GM18505 (cell line): ENCODE results near the gene PYCR2.
A peak's percentile ranks its signal among the peaks of the same experiment; 100 is the strongest.

Experiments used
- ATAC-seq: cut with Tn5 transposase; IDR thresholded peaks from one replicate; pipeline ENCODE4 v1.9.1; 2021; ENCODE audit not compliant: unreplicated experiment
- POLR2A ChIP-seq: IDR thresholded peaks from 4 replicates; pipeline ENCODE4 v1.6.1; 2011; ENCODE audit warnings: borderline replicate concordance; ENCODE audit not compliant: insufficient read depth, insufficient read length; ENCODE audit errors: extremely low read depth

PYCR2 gene

GRCh38 chr1:225887030-225887314 is 37.1 kb downstream of the PYCR2 start:
- no peak for TF ChIP-seq POLR2A
- ATAC-seq, result no peak

- TF ChIP-seq POLR2A, result no peak
- ATAC-seq, result no peak
Observed at GRCh38 chr1:225886159-225887029, 37.7 kb downstream of the PYCR2 start.

GRCh38 chr1:225885336-225885735 is 38.7 kb downstream of the PYCR2 start:
- no peak for TF ChIP-seq POLR2A
- ATAC-seq, result no peak

GRCh38 chr1:225883616-225884265 is 40.3 kb downstream of the PYCR2 start:
- no peak for ATAC-seq
- no peak for TF ChIP-seq POLR2A

GRCh38 chr1:225882694-225883615 is 41.1 kb downstream of the PYCR2 start:
- TF ChIP-seq POLR2A, result no peak
- no peak for ATAC-seq

- TF ChIP-seq POLR2A, result peak; percentile 70
Observed at GRCh38 chr1:225881959-225882693, 41.9 kb downstream of the PYCR2 start, which contains the start of gene TMEM63A. TSS of gene TMEM63A (minus strand) at chr1:225882380. CDS start at chr1:225877580, 4,800 bp downstream.

DNA sequence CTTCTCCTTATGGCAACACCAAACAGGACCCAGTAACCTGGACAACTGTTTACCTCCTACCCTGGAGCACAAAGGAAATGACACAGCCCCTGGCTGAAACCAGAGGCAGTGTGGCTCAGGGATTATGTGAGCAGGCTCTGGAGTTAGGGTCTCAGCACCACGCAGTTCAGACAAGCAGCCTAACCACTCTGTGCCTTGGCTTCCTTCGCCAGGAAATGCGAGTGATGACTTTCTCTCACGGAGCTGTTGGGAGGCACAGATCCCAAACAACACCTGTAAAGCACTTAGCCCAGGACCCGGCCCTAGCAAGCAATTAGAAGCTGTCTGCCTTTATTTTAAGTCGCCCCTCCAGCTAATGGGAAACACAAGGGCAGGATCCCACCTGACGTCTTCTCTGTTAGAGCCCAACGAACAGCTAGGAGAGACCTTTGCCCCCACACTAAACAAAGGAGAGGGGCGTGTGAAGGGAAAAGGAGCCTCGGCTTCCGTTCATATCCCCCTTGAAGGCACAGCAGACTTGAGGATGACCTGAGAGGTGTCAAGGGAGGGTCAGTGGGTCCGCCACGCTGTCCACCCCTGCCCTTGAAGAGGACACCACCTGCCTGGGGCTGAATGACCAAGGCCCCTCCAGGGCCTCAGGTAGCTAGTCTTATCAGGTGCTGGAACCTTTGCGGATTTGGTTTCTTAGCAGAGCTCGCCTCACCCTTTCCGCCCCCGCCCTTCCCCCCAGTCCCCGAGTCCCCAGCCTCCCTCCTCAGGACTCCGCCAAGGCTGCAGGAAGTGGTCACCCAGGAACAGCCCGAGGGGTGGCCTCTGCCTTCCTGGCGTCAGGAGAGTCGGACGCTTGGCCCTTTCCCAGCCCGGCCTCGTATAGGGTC is 42.7 kb downstream of the PYCR2 start:
- no peak for TF ChIP-seq POLR2A
- peak; percentile 16 for ATAC-seq

More at GRCh38 chr1:225881959-225882693, 41.9 kb downstream of the PYCR2 start, which contains the start of gene TMEM63A:
- ATAC-seq, result peak; percentile 68

DNA sequence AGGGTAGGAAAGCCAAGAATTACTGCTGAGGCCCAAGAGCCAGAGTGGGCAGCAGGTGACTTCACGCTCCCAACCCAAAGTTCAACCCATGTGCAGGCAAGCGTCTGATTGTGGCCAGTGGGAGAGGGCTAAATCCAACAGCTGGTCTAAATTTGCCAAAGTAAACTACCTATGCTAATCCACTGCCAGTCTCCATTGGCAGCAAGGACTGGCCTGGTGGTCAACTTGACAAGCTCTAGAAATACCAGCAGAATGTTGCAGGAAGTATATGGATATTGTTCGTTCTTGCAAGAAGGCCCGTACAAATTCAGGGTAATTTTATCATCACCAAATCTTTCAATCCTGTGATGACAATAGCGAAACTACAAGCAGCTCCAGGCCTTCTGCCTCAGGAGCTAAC is 43.4 kb downstream of the PYCR2 start:
- no peak for ATAC-seq
- TF ChIP-seq POLR2A, result no peak

DNA sequence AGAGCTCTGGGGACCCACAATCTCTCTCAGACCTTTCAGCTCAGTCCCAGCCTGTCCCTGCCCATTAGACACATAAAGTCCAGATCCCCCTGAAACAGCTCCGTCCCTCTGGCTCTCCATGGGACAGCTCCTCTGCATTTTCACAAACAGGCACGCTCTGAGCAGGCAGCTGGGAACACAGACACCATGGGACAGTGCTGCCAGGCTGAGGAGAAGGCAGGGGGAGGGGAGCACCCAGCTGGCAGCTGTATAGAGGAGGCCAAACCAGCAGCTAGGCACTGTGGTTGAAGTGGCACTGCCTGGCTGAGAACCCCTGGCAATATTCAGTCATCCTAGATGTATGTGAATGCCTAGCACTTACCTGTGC is 43.8 kb downstream of the PYCR2 start:
- no peak for ATAC-seq
- TF ChIP-seq POLR2A, result no peak

- TF ChIP-seq POLR2A, result no peak
- no peak for ATAC-seq
Observed at GRCh38 chr1:225879521-225880221, 44.4 kb downstream of the PYCR2 start.

DNA sequence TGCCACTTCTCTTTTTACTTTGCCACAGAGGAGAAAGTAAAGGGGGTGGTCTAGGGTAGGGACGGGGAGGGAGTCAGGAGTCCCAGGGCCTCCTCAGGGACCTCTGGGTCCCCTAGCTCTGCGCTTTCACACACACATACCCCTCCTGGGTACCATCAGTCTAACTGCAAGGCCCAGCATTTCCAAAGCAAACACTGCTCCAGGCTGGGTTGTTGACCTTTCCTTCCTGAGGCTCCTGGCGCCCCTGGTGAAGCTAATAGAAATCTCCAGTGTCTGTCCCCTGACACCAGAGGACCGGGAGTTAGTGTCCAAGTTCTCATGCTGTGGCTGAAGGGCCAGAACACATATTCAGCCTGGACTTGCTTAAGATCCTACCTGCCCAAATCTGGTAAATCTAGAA is 45.8 kb downstream of the PYCR2 start:
- ATAC-seq, result no peak
- no peak for TF ChIP-seq POLR2A
